ENCODE measurements around the gene GSTM4. TPM values are rescaled to one million over a fixed set of nuclear protein-coding genes. Genes with fewer than 3 reads are reported as not detected.
A peak's percentile ranks its signal among the peaks of the same experiment; 100 is the strongest.

Gene GSTM4
- total RNA-seq, 2 donors from 2014 or later: 24.6 to 52.6 TPM

DNA sequence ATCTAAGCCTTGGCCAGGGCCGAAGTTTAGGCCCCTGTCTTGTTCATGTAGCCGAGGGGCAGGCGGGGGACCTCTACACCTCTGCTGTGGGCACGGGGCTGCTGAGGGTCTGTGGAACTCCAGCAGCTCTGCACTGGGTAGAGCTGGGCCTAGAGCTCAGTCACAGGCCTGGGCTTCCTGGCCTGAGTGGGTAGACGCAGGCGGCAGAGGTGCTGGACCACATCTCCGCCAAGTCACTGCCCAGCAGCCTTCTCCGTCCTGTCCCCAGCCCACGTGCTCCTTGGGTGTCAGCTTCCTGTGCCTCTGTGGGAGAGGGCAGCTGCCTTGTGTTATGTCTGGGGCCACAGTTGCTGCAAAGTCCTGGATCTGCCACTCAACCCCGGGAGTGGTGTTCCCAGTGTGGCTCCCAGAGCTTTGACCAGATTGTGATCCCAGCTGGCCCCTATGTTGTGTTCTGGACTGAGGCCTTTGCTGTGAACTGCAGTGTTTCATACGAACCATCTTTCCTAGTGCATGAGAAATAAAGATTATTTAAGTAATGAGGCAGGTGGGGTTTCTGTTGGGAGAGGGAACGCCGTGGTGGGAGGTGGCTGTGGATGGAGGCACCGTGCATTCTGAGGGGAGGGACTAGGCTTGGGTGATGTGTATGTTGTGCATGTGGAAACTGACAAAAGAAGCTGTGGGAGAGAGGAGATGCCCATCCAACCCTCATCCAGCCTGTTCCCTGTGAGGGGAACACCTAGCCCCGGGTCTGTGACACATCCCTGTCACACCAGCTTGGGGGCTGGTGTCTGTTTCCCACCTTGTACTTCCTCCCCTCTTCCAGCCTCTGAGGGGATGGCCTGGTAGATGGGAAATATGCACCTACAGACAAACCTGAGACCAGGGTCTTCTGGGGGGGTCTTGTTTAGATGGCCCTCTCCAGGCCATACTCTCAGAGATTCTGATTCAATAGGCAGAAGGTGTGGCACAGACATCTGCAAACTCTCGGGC lies 24.1 kb upstream of the GSTM4 start:
- Histone ChIP-seq H3K36me3 (peaks cover 34% of the 10 kb centered on the region), H3K27me3 (no peaks in the 10 kb centered on the region), H3K9me3 (no peaks in the 10 kb centered on the region), H3K4me3 (no peak overlapping the region), H3K27ac (no peak overlapping the region), H3K4me1 (peaks cover 0 to 15% of the 10 kb centered on the region in 2 donors)
- peak; percentile 50 for DNase-seq (ENCODE audit: low spot score)
- TF ChIP-seq, protein P1, sequence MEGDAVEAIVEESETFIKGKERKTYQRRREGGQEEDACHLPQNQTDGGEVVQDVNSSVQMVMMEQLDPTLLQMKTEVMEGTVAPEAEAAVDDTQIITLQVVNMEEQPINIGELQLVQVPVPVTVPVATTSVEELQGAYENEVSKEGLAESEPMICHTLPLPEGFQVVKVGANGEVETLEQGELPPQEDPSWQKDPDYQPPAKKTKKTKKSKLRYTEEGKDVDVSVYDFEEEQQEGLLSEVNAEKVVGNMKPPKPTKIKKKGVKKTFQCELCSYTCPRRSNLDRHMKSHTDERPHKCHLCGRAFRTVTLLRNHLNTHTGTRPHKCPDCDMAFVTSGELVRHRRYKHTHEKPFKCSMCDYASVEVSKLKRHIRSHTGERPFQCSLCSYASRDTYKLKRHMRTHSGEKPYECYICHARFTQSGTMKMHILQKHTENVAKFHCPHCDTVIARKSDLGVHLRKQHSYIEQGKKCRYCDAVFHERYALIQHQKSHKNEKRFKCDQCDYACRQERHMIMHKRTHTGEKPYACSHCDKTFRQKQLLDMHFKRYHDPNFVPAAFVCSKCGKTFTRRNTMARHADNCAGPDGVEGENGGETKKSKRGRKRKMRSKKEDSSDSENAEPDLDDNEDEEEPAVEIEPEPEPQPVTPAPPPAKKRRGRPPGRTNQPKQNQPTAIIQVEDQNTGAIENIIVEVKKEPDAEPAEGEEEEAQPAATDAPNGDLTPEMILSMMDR (IDR thresholded peaks at IDR 0.05): no peak

DNA sequence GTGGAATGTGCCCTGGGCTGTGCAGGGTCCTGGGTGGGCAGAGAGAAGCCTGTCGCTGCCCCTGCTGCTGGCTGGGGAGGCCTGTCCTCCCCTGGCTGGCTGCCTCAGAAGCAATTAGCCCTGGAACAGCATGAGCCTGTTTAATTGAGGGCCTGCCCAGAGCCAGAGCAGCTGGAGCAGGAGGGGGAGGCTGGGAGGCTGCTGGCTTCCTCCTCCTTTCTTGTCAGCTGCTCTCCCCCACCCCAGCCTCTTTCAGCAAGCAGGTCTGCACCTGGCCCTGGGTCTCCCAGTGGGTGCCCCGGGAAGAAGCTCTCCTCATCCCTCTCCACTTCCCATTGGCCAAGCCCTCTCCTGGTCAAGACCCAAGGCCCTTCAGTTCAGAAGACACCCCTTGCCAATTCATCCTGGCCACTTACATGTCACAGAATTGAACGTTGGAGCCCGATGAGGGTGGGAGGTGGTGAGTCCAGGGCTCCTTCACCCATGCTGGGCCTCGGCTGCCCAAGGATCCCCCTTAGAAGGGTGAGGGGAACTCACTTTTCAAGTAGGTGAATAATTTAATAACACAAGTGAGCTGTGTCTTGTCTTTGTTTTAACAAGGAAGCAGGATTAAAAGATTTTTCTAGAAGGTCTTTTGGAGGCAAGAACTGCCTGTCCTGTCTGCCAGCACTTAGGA lies 23.1 kb upstream of the GSTM4 start:
- Histone ChIP-seq H3K9me3 (no peaks in the 10 kb centered on the region), H3K4me3 (no peak overlapping the region), H3K27me3 (no peaks in the 10 kb centered on the region), H3K27ac (no peak overlapping the region), H3K36me3 (peaks cover 27% of the 10 kb centered on the region), H3K4me1 (peaks cover 0 to 15% of the 10 kb centered on the region in 2 donors)
- DNase-seq (ENCODE audit: low spot score): peak; percentile 54
- TF ChIP-seq, protein P1 (IDR thresholded peaks at IDR 0.05): no peak

DNA sequence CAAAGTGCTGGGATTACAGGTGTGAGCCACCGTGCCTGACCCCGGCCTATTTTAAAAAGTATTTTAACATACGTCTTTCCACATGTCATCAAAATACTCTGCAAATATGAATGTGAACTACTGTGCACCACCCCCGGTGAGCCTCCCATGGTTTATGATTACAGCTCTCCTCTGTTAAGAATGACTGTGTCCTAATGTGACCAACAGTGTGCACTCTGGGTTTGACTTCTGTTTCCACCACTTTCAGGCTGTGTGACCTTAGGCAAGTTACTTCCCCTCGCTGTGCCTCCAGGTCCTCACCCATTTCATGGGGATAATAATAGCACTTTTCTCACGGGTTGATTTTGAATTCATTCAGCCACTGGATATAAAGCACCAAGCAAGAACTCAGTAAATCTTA lies 21.6 kb upstream of the GSTM4 start:
- peaks cover 0 to 15% of the 10 kb centered on the region in 2 donors for H3K4me1 ChIP-seq
- no peak overlapping the region for H3K27ac ChIP-seq
- no peak overlapping the region for H3K4me3 ChIP-seq
- H3K36me3 ChIP-seq: peaks cover 13% of the 10 kb centered on the region
- no peaks in the 10 kb centered on the region for H3K27me3 ChIP-seq
- H3K9me3 ChIP-seq: no peaks in the 10 kb centered on the region
- peak; percentile 21 for DNase-seq (ENCODE audit: low spot score)
- TF ChIP-seq, protein P1 (IDR thresholded peaks at IDR 0.05): no peak

DNA sequence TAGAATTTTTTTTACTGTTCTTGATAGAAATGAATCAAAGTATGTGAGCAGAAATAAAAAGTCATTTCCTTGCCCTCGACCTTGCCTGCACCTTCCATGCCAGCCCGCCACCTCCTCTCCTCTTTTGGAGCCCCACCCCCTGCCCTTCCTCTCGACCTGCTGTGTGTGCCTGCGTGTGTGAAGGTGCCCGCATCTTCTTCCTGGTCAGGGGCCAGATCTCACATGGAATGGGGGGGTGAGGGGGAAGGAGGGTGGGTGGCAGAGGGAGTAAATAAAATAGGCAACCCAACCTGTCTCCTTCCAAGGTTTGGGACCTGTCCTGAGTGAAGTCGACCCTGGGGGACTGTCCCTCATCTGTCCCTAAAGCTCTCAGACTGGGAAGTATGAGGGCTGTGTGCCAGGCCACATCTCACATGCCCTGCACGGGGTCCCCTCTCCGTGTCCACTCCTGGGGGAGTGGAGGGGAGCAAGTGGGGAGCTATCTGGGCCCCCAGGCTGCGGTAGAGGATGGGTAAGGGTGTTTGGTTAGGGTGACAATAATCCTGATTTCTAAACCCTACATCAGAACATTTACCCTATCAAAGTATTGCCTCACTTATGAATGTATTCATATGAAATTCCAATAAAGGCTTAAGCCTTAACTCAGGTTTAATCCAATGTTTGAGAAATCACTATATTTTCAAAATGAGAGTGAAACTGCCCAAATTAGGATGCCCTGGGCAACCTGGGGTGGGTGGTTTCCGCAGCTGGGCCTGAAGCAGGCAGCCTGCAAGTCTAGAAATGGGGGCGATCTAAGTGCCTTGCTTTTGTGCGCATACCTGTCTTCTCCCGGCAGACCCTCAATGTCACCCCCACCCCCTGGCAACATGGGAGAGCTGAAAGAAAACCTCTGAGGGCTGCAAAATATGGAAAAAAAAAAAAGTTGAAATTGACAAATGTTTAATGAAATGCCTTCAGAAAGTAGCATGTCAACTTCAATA lies 20.8 kb upstream of the GSTM4 start:
- TF ChIP-seq, protein P1 (IDR thresholded peaks at IDR 0.05): no peak
- peak; percentile 46 for DNase-seq (ENCODE audit: low spot score)

DNA sequence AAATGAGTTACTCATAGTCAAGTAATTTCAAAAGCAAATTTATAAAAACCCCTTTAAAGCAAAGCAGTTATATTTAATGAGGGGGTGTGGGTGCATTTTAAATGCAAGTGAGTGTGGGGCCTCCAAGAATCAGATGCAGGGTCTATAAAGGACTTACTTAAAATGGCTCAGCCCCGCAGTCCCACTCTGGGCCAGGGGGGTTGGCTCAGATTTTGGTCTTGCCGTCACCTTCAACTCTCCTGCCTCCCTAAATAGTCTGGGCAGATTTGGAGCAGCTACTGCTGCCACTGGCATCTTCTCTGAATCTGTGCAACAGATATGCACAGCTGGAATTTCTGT lies 20.1 kb upstream of the GSTM4 start:
- Histone ChIP-seq H3K4me3 (no peak overlapping the region), H3K9me3 (no peaks in the 10 kb centered on the region), H3K27ac (no peak overlapping the region), H3K36me3 (peaks cover 5% of the 10 kb centered on the region), H3K27me3 (no peaks in the 10 kb centered on the region), H3K4me1 (peaks cover 0 to 15% of the 10 kb centered on the region in 2 donors)
- peak; percentile 46 for DNase-seq (ENCODE audit: low spot score)
- TF ChIP-seq, protein P1 (IDR thresholded peaks at IDR 0.05): no peak

More for the DNA sequence above, 20.8 kb upstream of the GSTM4 start:
- Histone ChIP-seq H3K27me3 (no peaks in the 10 kb centered on the region), H3K36me3 (peaks cover 9% of the 10 kb centered on the region), H3K27ac (no peak overlapping the region), H3K4me1 (peaks cover 0 to 15% of the 10 kb centered on the region in 2 donors), H3K9me3 (no peaks in the 10 kb centered on the region), H3K4me3 (no peak overlapping the region)

Measured in right atrium auricular region (tissue), 2 donors.